HL-60 (cell line): ENCODE results near the gene ALX1.

ENCODE experiments used
- DNase-seq, 2 experiments: peaks; one replicate each; pipeline ENCODE4 v3.0.0-alpha.2; 2010 to 2020; ENCODE audit warnings: low read depth in 1 of 2, low spot score in 1 of 2
- H3K27ac ChIP-seq: fragments of 250-450 bp; sonication (Bioruptor Pico); replicated peaks from 2 replicates; pipeline ENCODE4 v1.5.1; 2020; ENCODE audit warnings: mild to moderate bottlenecking, moderate library complexity
- H3K27me3 ChIP-seq: fragments of 250-450 bp; sonication (Bioruptor Pico); 2 replicates; pipeline ENCODE4 v1.5.1; 2021; ENCODE audit warnings: mild to moderate bottlenecking, moderate library complexity; ENCODE audit not compliant: insufficient read depth, poor library complexity, severe bottlenecking
- H3K4me3 ChIP-seq: replicated peaks from 2 replicates; pipeline ENCODE4 v1.5.1; 2011; ENCODE audit warnings: mild to moderate bottlenecking, control low read depth, low read length; ENCODE audit not compliant: insufficient read depth
- GABPA ChIP-seq: IDR thresholded peaks from 2 replicates; pipeline ENCODE4 v1.6.1; 2012; ENCODE audit warnings: low read depth
- POLR2AphosphoS5 ChIP-seq: IDR thresholded peaks from 2 replicates; pipeline ENCODE4 v1.6.1; 2012; ENCODE audit warnings: low read depth
- REST ChIP-seq: IDR thresholded peaks from 2 replicates; pipeline ENCODE4 v1.6.1; 2012; ENCODE audit warnings: low read depth; ENCODE audit not compliant: insufficient replicate concordance
- SPI1 ChIP-seq: IDR thresholded peaks from 2 replicates; pipeline ENCODE4 v1.6.1; 2012; ENCODE audit warnings: low read depth, mild to moderate bottlenecking, borderline replicate concordance
- TF ChIP-seq, protein P1 (sequence below): IDR thresholded peaks from one replicate; pipeline ENCODE4 v1.5.1; 2011; ENCODE audit warnings: low read length, control low read depth, inconsistent platforms; ENCODE audit not compliant: insufficient read depth

The ALX1 gene

DNA sequence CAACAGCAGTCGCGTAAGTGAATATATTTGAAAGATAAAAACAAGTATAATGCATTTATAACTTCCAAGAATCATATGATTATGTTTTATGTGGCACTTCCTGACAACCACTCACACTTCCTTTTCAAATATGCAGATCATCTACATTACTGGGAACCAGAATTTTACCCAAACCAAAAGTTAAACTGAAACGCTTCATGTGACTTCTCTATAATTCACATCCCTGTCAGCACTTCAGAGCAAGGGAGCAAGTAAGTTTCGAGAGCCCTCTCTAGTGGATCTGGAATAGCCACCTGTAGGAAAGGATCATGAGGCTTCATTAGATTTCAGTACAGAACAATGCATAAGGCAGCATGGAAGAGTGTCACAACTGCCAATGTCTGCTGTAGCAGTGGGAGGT, 13.7 kb upstream of the ALX1 start:
- Histone ChIP-seq H3K27ac (no peak overlapping the region), H3K27me3 (no peaks in the 10 kb centered on the region), H3K4me3 (no peak overlapping the region)
- TF ChIP-seq SPI1: no peak
- TF ChIP-seq REST: no peak
- TF ChIP-seq, protein P1, sequence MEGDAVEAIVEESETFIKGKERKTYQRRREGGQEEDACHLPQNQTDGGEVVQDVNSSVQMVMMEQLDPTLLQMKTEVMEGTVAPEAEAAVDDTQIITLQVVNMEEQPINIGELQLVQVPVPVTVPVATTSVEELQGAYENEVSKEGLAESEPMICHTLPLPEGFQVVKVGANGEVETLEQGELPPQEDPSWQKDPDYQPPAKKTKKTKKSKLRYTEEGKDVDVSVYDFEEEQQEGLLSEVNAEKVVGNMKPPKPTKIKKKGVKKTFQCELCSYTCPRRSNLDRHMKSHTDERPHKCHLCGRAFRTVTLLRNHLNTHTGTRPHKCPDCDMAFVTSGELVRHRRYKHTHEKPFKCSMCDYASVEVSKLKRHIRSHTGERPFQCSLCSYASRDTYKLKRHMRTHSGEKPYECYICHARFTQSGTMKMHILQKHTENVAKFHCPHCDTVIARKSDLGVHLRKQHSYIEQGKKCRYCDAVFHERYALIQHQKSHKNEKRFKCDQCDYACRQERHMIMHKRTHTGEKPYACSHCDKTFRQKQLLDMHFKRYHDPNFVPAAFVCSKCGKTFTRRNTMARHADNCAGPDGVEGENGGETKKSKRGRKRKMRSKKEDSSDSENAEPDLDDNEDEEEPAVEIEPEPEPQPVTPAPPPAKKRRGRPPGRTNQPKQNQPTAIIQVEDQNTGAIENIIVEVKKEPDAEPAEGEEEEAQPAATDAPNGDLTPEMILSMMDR: no peak
- TF ChIP-seq POLR2AphosphoS5: no peak
- no peak for TF ChIP-seq GABPA
- DNase-seq: no peak

GRCh38 chr12:85273381-85274314, 6.4 kb upstream of the ALX1 start:
- Histone ChIP-seq H3K27me3 (peaks cover 24% of the 10 kb centered on the region), H3K27ac (no peak overlapping the region), H3K4me3 (no peak overlapping the region)
- TF ChIP-seq SPI1 (no peak), POLR2AphosphoS5 (no peak), REST (no peak), GABPA (no peak)
- TF ChIP-seq, protein P1: no peak
- DNase-seq: no peak

DNA sequence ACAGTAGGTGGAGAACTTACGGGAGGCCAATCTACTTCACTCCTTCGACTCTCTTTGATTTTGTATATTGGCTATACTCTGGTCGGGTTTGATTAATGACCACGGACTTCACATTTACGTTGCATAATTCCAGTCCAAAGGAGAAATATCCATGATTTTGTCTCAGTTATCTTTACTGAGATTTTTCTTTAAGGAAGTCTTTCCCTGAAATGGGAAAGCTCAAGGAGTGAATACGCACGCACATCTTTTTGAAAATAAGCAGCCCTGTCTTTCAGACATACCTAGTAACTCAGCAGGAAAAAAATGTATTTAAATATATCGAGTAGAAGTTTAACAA, 5.7 kb upstream of the ALX1 start:
- no peak overlapping the region for H3K4me3 ChIP-seq
- H3K27ac ChIP-seq: no peak overlapping the region
- no peak for TF ChIP-seq SPI1
- TF ChIP-seq POLR2AphosphoS5: no peak
- TF ChIP-seq REST: no peak
- no peak for TF ChIP-seq GABPA
- TF ChIP-seq, protein P1: no peak
- DNase-seq: no peak
- peaks cover 31% of the 10 kb centered on the region for H3K27me3 ChIP-seq
